IMR-90 (cell line): ENCODE measurements around the gene CRY2. TPM values are rescaled to one million over a fixed set of nuclear protein-coding genes. Genes with fewer than 3 reads are reported as not detected.

Source experiments
- ATAC-seq: fragments of 200-7000 bp; cut with Tn5 transposase; 2 replicates; pipeline ENCODE4 v1.9.1; 2020; ENCODE audit warnings: low read depth, mild to moderate bottlenecking, moderate library complexity
- BruUV-seq: library from RNA; stranded (reverse); fragments of 400-500 nt; replicated peaks from 2 replicates; lab custom pipeline; 2021; lab: Mats Ljungman, UMichigan
- CTCF ChIA-PET: fragments of 300-600 bp; formaldehyde crosslinking; extraction: SDS; loops from one replicate; lab custom pipeline; 2021; ENCODE audit warnings: antibody characterized with exemption; lab: Yijun Ruan, JAX
- POLR2A ChIA-PET: fragments of 300-600 bp; sonication (Branson Sonifier 250); formaldehyde crosslinking; loops from one replicate; lab custom pipeline; 2022; ENCODE audit warnings: antibody characterized with exemption; ENCODE audit not compliant: unreplicated experiment; lab: Charles Lee
- DNase-seq: peaks from one replicate; pipeline ENCODE4 v3.0.0; 2013
- H2AFZ ChIP-seq: replicated peaks from 2 replicates; pipeline ENCODE3; 2013; ENCODE audit warnings: low read length, mild to moderate bottlenecking; ENCODE audit not compliant: poor library complexity
- H2AK5ac ChIP-seq: 2 replicates; pipeline ENCODE4 v1.6.1; 2013; ENCODE audit warnings: low read depth, low read length, inconsistent platforms
- H2AK9ac ChIP-seq: replicated peaks from 2 replicates; pipeline ENCODE3; 2013; ENCODE audit warnings: mild to moderate bottlenecking, low read depth, low read length, moderate library complexity; ENCODE audit not compliant: poor library complexity
- H2BK120ac ChIP-seq: 2 replicates; pipeline ENCODE4 v1.6.1; 2013; ENCODE audit warnings: low read depth, low read length, inconsistent platforms
- H2BK15ac ChIP-seq: 3 replicates; pipeline ENCODE4 v1.6.1; 2013; ENCODE audit warnings: low read depth, low read length, inconsistent platforms
- H2BK20ac ChIP-seq: 2 replicates; pipeline ENCODE4 v1.6.1; 2013; ENCODE audit warnings: low read depth, mild to moderate bottlenecking, inconsistent platforms, low read length, moderate library complexity
- H2BK5ac ChIP-seq: 2 replicates; pipeline ENCODE4 v1.6.1; 2013; ENCODE audit warnings: mild to moderate bottlenecking, low read depth, low read length, inconsistent platforms; ENCODE audit not compliant: poor library complexity, severe bottlenecking
- H3K14ac ChIP-seq: replicated peaks from 2 replicates; pipeline ENCODE4 v1.6.1; 2013; ENCODE audit warnings: low read depth, low read length, inconsistent platforms
- H3K18ac ChIP-seq: 2 replicates; pipeline ENCODE4 v1.6.1; 2013; ENCODE audit warnings: low read depth, low read length, control low read depth
- H3K23ac ChIP-seq: 2 replicates; pipeline ENCODE4 v1.6.1; 2013; ENCODE audit warnings: low read depth, low read length, inconsistent platforms
- H3K27ac ChIP-seq: 2 replicates; pipeline ENCODE4 v1.5.1; 2013; ENCODE audit warnings: mild to moderate bottlenecking, control low read depth, low read length; ENCODE audit not compliant: insufficient read depth
- H3K27me3 ChIP-seq: 2 replicates; pipeline ENCODE4 v1.6.1; 2013; ENCODE audit warnings: low read length; ENCODE audit not compliant: control insufficient read depth, insufficient read depth
- H3K36me3 ChIP-seq: 2 replicates; pipeline ENCODE4 v1.6.1; 2013; ENCODE audit warnings: low read length, mixed read lengths; ENCODE audit not compliant: control insufficient read depth, insufficient read depth
- H3K4ac ChIP-seq: 2 replicates; pipeline ENCODE4 v1.6.1; 2013; ENCODE audit warnings: low read depth, low read length, inconsistent platforms
- H3K4me1 ChIP-seq: 2 replicates; pipeline ENCODE4 v1.6.1; 2013; ENCODE audit warnings: low read length, mixed read lengths; ENCODE audit not compliant: control insufficient read depth, insufficient read depth
- H3K4me2 ChIP-seq: 2 replicates; pipeline ENCODE4 v1.6.1; 2013; ENCODE audit warnings: low read depth, mild to moderate bottlenecking, control low read depth, low read length, moderate library complexity
- H3K4me3 ChIP-seq: 2 replicates; pipeline ENCODE4 v1.5.1; 2013; ENCODE audit warnings: low read depth, mild to moderate bottlenecking, control low read depth, low read length, moderate library complexity; ENCODE audit not compliant: insufficient read depth
- H3K56ac ChIP-seq: 2 replicates; pipeline ENCODE4 v1.6.1; 2013; ENCODE audit warnings: low read length, inconsistent platforms; ENCODE audit not compliant: insufficient read depth; ENCODE audit errors: extremely low read depth
- H3K79me1 ChIP-seq, 2 experiments: 2 replicates each; pipeline ENCODE4 v1.6.1; 2013; ENCODE audit warnings: low read length in 2 of 2, inconsistent platforms in 1 of 2, low read depth in 1 of 2
- H3K9ac ChIP-seq: 2 replicates; pipeline ENCODE4 v1.6.1; 2013; ENCODE audit warnings: low read depth, low read length, control low read depth
- H3K9me1 ChIP-seq: 2 replicates; pipeline ENCODE4 v1.6.1; 2013; ENCODE audit warnings: low read length, inconsistent platforms; ENCODE audit not compliant: insufficient read depth
- H3K9me3 ChIP-seq: 2 replicates; pipeline ENCODE4 v1.6.1; 2013; ENCODE audit warnings: low read length; ENCODE audit not compliant: control insufficient read depth, insufficient read depth
- H4K20me1 ChIP-seq: 2 replicates; pipeline ENCODE4 v1.6.1; 2013; ENCODE audit warnings: low read length, inconsistent platforms; ENCODE audit not compliant: insufficient read depth
- H4K5ac ChIP-seq: 2 replicates; pipeline ENCODE4 v1.6.1; 2013; ENCODE audit warnings: mild to moderate bottlenecking, low read depth, low read length, control low read depth
- H4K8ac ChIP-seq, 2 experiments: 2 replicates each; pipeline ENCODE4 v1.6.1; 2013; ENCODE audit warnings: low read depth in 2 of 2, low read length in 2 of 2, control low read depth in 1 of 2, inconsistent platforms in 1 of 2
- H4K91ac ChIP-seq: 2 replicates; pipeline ENCODE4 v1.6.1; 2013; ENCODE audit warnings: low read depth, low read length, inconsistent platforms; ENCODE audit not compliant: insufficient read depth
- MAZ ChIP-seq: IDR thresholded peaks from 2 replicates; pipeline ENCODE4 v1.6.1; 2012; ENCODE audit warnings: low read depth, mild to moderate bottlenecking, low read length, improper control_type of control experiment, moderate library complexity, borderline replicate concordance
- RAD21 ChIP-seq: IDR thresholded peaks from 2 replicates; pipeline ENCODE4 v1.6.1; 2012; ENCODE audit warnings: low read length, improper control_type of control experiment
- WGBS, 2 experiments: methylation state at CpG; one replicate each; pipeline versions ENCODE4 v1.1.5 to v1.1.7; 2013; ENCODE audit warnings: missing lambda C conversion rate in 2 of 2; ENCODE audit not compliant: insufficient read length in 1 of 2; ENCODE audit errors: extremely low coverage in 2 of 2; 5-methylcytosine and 5-hydroxymethylcytosine counted together
- dilution Hi-C: fragments of 300-500 bp; cut with HindIII; formaldehyde crosslinking; loops from one replicate; pipeline ENCODE4 v1.14.3; 2018; ENCODE audit warnings: low sequenced_read_pairs; ENCODE audit not compliant: unreplicated experiment
- in situ Hi-C: fragments of 300-500 bp; cut with MboI; formaldehyde crosslinking; loops from 3 replicates; pipeline ENCODE4 v1.14.3; 2019; ENCODE audit warnings: low sequenced_read_pairs, inconsistent platforms, mixed read lengths
- intact Hi-C: fragments of 100-400 bp; cut with micrococcal nuclease; formaldehyde crosslinking; loops from 2 replicates; pipeline ENCODE4 v1.10.0; 2022
- polyA plus RNA-seq, 3 experiments: library from polyadenylated mRNA; depleted of rRNA; stranded (reverse); fragments of >200 nt; gene quantifications; 2 replicates each; pipeline ENCODE4 v1.2.3, GENCODE V29; 2012; ENCODE audit warnings: low replicate concordance in 1 of 3
- total RNA-seq: library from RNA; depleted of rRNA; stranded (reverse); fragments of >200 nt; gene quantifications from 2 replicates; pipeline ENCODE4 v1.2.3, GENCODE V29; 2012

CRY2 gene
- total and polyA plus RNA-seq, 2 of the 4 experiments (the other 2 are of a cell fraction), result 12.2 to 13.1 TPM

GRCh38 chr11:45811571-45812290 is 35.5 kb upstream of the CRY2 start:
- peaks cover 33% of the 10 kb centered on the region for H4K20me1 ChIP-seq
- dilution Hi-C loops, result no loop called here
- H3K4me1 ChIP-seq, result peaks cover 12% of the 10 kb centered on the region
- no peak overlapping the region for H2BK5ac ChIP-seq
- H3K27me3 ChIP-seq, result no peaks in the 10 kb centered on the region
- no peak for TF ChIP-seq MAZ
- TF ChIP-seq RAD21, result no peak
- no peak overlapping the region for H4K91ac ChIP-seq
- peaks cover 36% of the 10 kb centered on the region for H3K36me3 ChIP-seq
- H2BK15ac ChIP-seq, result no peak overlapping the region
- H3K23ac ChIP-seq, result no peak overlapping the region
- H3K4ac ChIP-seq, result no peak overlapping the region
- H2AK9ac ChIP-seq, result no peak overlapping the region
- no peak overlapping the region for H3K14ac ChIP-seq
- H2BK120ac ChIP-seq, result no peak overlapping the region
- no peak overlapping the region for H3K27ac ChIP-seq
- DNase-seq (no peak), ATAC-seq (no peak)
- no peak overlapping the region for H3K4me3 ChIP-seq
- BruUV-seq, result no TSS peak
- H2BK20ac ChIP-seq, result no peak overlapping the region
- H4K8ac ChIP-seq, result no peak overlapping the region
- in situ Hi-C loops, result loop anchor here (25.0 kb wide), 1 partner anchor 1249 kb away; the partner anchor contains the start of gene CD82
- no CpG with 5 or more reads among the region's 8 CpGs for WGBS, 2 experiments
- POLR2A ChIA-PET, result interaction anchor here (0.6 kb wide), 1 partner anchor 108 kb away, joined by 3 read pairs; no protein-coding TSS in a partner anchor
- CTCF ChIA-PET, result no interaction called here
- intact Hi-C loops, result no loop called here
- H3K9me3 ChIP-seq, result no peaks in the 10 kb centered on the region
- H3K56ac ChIP-seq, result no peak overlapping the region
- no peak overlapping the region for H3K4me2 ChIP-seq
- peaks cover 22% of the 10 kb centered on the region; the same call in 1 of the 2 replicates for H3K9me1 ChIP-seq
- H3K79me1 ChIP-seq, result peaks cover 27 to 42% of the 10 kb centered on the region in 2 experiments
- no peak overlapping the region for H3K18ac ChIP-seq
- H2AFZ ChIP-seq, result no peak overlapping the region
- no peak overlapping the region for H4K5ac ChIP-seq
- no peak overlapping the region for H2AK5ac ChIP-seq
- no peak overlapping the region for H3K9ac ChIP-seq
